Ishikawa (cell line): ENCODE measurements around the gene PDE8A.

Experiments used
- CEBPB ChIP-seq: IDR thresholded peaks from 2 replicates; pipeline ENCODE4 v1.6.1; 2012
- CREB1 ChIP-seq: IDR thresholded peaks from 2 replicates; pipeline ENCODE4 v1.6.1; 2012; ENCODE audit warnings: low read depth
- EGR1 ChIP-seq: IDR thresholded peaks from 2 replicates; pipeline ENCODE4 v1.6.1; 2012
- EP300 ChIP-seq: IDR thresholded peaks from 2 replicates; pipeline ENCODE4 v1.6.1; 2012; ENCODE audit warnings: borderline replicate concordance
- FOXM1 ChIP-seq: IDR thresholded peaks from 2 replicates; pipeline ENCODE4 v1.6.1; 2012; ENCODE audit warnings: low read depth, borderline replicate concordance
- MAX ChIP-seq: IDR thresholded peaks from 2 replicates; pipeline ENCODE4 v1.6.1; 2012
- NFIC ChIP-seq: IDR thresholded peaks from 2 replicates; pipeline ENCODE4 v1.6.1; 2012
- RAD21 ChIP-seq: IDR thresholded peaks from 2 replicates; pipeline ENCODE4 v1.6.1; 2012; ENCODE audit warnings: low read depth
- REST ChIP-seq: IDR thresholded peaks from 2 replicates; pipeline ENCODE4 v1.6.1; 2012; ENCODE audit warnings: low read depth, mild to moderate bottlenecking
- TAF1 ChIP-seq: IDR thresholded peaks from 2 replicates; pipeline ENCODE4 v1.6.1; 2012; ENCODE audit warnings: low read depth, mild to moderate bottlenecking
- TCF12 ChIP-seq: IDR thresholded peaks from 2 replicates; pipeline ENCODE4 v1.6.1; 2012; ENCODE audit warnings: low read depth
- TEAD4 ChIP-seq: IDR thresholded peaks from 2 replicates; pipeline ENCODE4 v1.6.1; 2012
- USF1 ChIP-seq: IDR thresholded peaks from 2 replicates; pipeline ENCODE4 v1.6.1; 2012
- YY1 ChIP-seq: IDR thresholded peaks from 2 replicates; pipeline ENCODE4 v1.6.1; 2012; ENCODE audit warnings: low read depth
- ZBTB7A ChIP-seq: IDR thresholded peaks from 2 replicates; pipeline ENCODE4 v1.6.1; 2012; ENCODE audit warnings: low read depth

The PDE8A gene

GRCh38 chr15:84981711-84982300, at the start of gene PDE8A:
PDE8A (plus strand) TSS chr15:84981856; CDS start chr15:84982163, 307 bp downstream.
- no peak for TF ChIP-seq RAD21
- no peak; the same call in 1 of the 2 replicates for TF ChIP-seq TCF12
- TF ChIP-seq CEBPB = no peak
- TF ChIP-seq REST = no peak

GRCh38 chr15:84934942-84935729, 46.5 kb upstream of the PDE8A start:
- TF ChIP-seq RAD21 (peak; percentile 58), TCF12 (no peak), EGR1 (no peak), FOXM1 (no peak), YY1 (no peak), ZBTB7A (no peak), MAX (no peak), CEBPB (no peak)

GRCh38 chr15:84937144-84937543, 44.5 kb upstream of the PDE8A start:
- TF ChIP-seq MAX (no peak), CEBPB (no peak), CREB1 (no peak), ZBTB7A (no peak), EP300 (no peak), NFIC (no peak), FOXM1 (no peak), REST (no peak), RAD21 (no peak), USF1 (no peak), TCF12 (no peak), TEAD4 (no peak), EGR1 (no peak), TAF1 (no peak), YY1 (no peak)

GRCh38 chr15:84938726-84939125, 42.9 kb upstream of the PDE8A start:
- TF ChIP-seq TEAD4 (no peak), TAF1 (no peak)

- TF ChIP-seq CEBPB (no peak), CREB1 (no peak), ZBTB7A (no peak), USF1 (no peak), EGR1 (no peak), TCF12 (no peak), NFIC (no peak), RAD21 (no peak), MAX (no peak), TAF1 (no peak), TEAD4 (no peak), YY1 (no peak), EP300 (no peak), REST (no peak), FOXM1 (no peak)
These were observed 41.3 kb upstream of the PDE8A start for GRCh38 chr15:84940399-84940798.
